HG02938 (cell line): Measurements from ENCODE around the gene IKZF2.
A peak's percentile ranks its signal among the peaks of the same experiment; 100 is the strongest.
"Not testable (repeated sequence)": the region's sequence is repeated elsewhere in the genome, so short reads cannot be mapped to it uniquely, and the experiment has no call there.

Experiments
- ATAC-seq: cut with Tn5 transposase; IDR thresholded peaks from one replicate; pipeline ENCODE4 v1.9.1; 2021; ENCODE audit warnings: mild to moderate bottlenecking, moderate library complexity; ENCODE audit not compliant: unreplicated experiment

The IKZF2 gene

GRCh38 chr2:213057977-213058376 is 93.4 kb downstream of the IKZF2 start:
- no peak for ATAC-seq

- ATAC-seq = no peak
These were observed 105.0 kb downstream of the IKZF2 start for GRCh38 chr2:213046431-213046830.

GRCh38 chr2:213043566-213043965 is 107.8 kb downstream of the IKZF2 start:
- ATAC-seq = no peak

DNA sequence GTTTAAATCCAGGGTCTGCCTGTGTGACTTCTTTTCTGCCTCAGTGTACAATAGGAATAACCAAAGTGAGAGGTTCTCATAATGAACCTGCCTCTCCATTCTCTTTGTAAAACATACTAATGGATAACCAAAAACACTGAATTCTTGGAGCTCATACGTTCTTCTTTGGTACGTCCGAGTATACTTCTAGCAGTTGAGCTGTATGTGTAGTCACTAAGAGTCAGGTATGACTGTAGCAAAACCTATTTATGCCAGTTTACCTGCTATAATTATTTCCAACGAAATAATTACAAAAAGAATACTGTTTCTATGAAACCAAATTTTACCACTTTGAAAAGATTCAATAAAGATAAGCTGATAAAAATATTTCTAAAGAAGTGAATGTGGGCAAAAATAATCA is 109.2 kb downstream of the IKZF2 start:
- no peak for ATAC-seq

GRCh38 chr2:213036836-213037235 is 114.6 kb downstream of the IKZF2 start:
- ATAC-seq = no peak

GRCh38 chr2:213034585-213034984 is 116.8 kb downstream of the IKZF2 start:
- ATAC-seq = no peak

- ATAC-seq = no peak
These were observed 118.8 kb downstream of the IKZF2 start for GRCh38 chr2:213032607-213033006.

- peak; percentile 65 for ATAC-seq
These were observed 128.4 kb downstream of the IKZF2 start for GRCh38 chr2:213022987-213023386.

DNA sequence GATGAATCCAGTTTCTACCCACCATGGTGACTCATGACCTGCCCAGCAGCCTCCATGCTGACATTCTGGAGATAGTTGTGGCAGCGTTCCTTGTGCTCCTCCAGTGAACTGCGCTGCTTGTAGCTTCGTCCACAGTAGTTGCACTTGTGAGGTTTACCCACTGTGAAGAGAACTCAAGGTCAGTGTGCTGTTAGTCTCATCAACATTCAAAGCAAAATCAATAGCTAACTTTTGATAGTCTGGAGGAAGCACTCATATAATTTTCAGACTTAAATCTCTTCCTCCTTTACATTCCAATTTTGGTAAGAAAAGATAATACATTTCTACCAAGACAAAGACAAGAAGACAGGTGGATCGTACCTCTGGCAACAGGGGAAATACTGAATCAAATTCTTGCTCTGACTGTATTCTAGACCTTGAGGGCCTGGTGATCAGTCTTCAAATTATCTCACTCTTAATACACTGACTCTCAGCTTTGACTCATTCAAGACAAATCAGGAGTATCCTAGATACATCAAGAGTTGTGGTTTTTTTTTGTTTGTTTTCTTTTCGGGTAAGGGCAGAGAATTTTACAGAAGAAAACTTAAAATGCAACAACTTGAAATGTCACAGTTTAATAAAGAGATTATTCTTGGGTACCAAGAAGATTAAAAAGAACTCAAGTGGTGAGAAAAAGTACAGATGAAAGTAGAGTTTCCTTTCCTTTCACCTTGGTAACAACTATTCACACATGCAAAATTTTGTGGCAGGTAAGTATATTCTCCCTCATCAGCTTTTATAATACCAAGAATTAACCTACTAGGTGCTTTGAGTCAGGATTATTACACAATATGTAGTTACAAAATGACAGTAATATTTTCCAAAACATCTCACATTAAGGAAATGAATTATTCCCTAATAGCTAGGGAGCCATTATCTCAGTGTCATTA is 129.2 kb downstream of the IKZF2 start:
- ATAC-seq = peak; percentile 87

- ATAC-seq = not testable (repeated sequence)
These were observed 130.5 kb downstream of the IKZF2 start for GRCh38 chr2:213020913-213021312.

DNA sequence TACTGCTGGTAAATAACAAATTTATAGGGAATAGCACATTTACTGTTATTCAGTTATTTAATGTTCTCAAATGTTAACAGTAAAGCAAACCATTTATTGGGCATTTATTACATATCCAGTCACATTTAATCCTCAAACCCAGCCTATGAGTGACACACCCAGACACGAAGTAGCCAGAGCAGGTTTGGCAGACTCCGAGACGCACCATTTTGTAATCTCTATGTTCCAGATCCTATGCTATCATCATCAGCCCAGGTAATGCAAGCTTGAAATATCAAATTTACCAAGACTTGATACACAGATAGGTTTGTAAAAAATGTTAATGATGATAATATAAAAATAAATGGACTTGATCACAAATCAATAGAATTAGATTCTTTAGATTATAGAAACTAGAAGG is 131.1 kb downstream of the IKZF2 start:
- no peak for ATAC-seq

- no peak for ATAC-seq
These were observed 132.0 kb downstream of the IKZF2 start for GRCh38 chr2:213019368-213019767.

DNA sequence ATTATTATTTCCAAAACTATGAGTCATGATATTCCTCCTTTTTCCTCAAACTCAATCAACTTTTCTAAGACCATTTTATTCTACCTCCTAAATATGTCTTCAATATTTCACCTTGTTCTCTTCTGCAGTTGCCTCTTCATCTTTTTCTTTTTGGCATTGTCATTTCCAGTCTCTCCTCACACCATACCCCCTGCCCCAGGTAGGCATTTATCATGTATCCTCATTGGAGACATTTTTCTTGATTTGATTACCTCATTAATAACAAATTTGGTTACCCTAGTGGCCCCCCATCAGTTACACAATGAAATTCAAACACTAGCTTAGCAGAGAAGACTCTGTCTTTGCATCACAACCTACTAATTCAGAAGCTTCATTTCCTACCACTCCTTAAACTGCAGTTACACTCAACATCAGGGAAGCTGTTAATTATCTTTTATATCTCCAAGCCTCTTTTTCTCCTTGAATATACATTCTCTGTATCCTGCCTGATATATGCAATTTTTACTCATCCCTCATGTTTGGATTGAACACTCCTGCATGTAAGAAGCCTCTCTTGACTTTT is 133.0 kb downstream of the IKZF2 start:
- ATAC-seq = no peak

- ATAC-seq = no peak
These were observed 134.0 kb downstream of the IKZF2 start for GRCh38 chr2:213017404-213017803.

DNA sequence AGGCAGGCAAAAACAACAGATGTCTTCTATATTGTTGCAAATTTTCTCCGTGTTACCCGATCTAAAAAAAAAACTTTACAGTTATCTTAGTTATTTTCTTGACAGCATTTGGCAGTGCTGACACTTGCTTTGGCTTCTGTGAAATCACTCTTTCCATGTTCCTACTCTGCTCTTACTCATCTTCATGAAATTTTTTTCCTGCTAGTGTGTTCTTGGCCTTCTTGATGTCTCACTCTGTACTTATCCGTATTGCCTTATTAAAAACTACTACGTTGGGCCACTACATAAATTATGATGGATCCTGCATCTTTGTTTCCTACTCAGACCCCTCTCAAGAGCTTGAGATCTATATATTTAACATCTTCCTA is 134.4 kb downstream of the IKZF2 start:
- ATAC-seq = no peak

DNA sequence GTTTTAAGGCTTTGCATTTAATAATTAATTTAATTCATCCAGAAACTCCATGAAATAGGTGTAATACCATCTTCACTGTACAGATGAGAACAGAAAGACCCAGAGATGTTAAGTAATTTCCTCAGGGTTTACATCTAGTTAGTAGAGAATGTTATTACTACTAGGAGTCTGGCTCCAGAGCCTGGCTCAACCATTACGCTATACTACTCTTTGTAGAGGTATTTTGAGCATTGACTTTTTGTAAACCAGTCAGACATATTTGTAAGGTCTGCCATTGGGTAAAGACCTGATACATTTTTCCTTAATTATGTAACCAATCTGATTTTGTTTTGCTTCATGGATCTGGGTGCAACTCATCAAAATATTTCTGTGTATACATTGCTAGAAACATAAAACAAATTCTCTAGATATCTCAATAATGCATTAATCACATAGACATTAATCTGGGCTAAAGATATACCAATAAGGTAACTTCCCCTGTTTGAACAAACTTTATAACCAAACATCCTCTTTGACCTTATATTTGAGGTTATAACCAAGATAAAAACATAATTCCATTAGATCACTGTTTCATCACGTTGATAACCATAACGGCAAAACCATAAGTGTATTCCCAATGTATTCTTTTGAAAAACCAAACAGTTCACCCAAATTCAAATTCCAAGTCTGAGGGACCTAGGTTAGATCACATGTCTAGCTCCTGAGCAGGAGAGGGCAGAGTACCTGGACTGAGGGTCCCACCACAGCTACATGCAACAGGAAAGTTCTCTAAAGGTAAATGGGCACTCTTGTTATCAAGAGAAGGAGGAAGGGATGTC is 135.0 kb downstream of the IKZF2 start:
- no peak for ATAC-seq

GRCh38 chr2:213015387-213016165 is 135.8 kb downstream of the IKZF2 start:
- peak; percentile 83 for ATAC-seq

DNA sequence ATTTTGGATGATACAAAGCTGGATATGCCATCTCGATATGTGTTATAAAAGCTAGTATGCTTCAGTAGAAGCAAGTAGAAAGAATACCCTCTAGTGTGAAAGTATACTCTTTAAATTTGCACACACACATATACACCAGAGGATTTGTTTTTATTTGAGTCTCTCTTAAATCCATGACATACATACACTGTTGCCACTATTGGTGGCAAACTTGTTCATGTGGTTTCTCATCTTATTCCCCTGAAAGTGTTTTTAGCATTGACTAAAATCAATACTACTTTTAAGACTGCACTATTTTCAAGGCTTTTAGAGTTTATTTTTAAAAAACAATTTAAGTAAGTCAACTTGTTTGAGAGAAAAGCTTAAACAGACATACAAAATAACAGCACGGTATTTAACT is 137.4 kb downstream of the IKZF2 start:
- ATAC-seq = no peak

GRCh38 chr2:213011505-213011904 is 139.9 kb downstream of the IKZF2 start:
- no peak for ATAC-seq

DNA sequence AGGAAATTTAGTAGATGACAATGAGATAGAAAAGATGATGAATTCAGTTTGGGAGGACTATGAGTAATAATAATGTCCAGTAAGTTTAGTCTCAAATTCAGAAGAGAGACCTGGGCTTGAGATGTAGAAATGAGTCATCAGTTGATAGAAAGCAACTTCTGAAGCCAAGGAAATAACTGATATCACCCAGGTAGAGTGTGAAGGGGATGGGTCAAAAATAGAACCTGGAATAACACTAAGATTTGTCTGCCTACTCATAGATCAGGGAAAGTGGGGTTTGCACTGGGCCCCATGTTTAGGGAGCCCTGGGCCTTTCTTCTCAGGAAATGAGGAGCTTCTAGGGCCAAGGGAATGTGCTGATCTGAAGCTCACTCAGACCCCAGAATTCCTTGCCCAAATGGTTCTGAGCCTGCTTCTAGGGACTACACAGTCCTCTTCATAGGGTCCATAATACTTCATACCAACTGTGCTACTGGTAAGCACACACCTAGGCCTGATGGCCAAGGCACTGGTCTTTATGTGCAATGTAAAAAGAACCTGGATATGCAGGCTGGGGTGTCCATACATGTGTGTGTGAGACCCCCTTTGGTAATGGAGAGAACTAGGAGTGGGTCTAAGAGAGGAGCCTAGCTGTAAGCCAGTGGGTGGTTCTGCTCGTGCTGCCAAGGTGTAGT is 141.2 kb downstream of the IKZF2 start:
- no peak for ATAC-seq
